ENCODE results near the gene GRK1. TPM values are rescaled to one million over a fixed set of nuclear protein-coding genes. Genes with fewer than 3 reads are reported as not detected.
A peak's percentile ranks its signal among the peaks of the same experiment; 100 is the strongest.
"Not testable (repeated sequence)": the region's sequence is repeated elsewhere in the genome, so short reads cannot be mapped to it uniquely, and the experiment has no call there.

The GRK1 gene
- total RNA-seq (2014; rRNA removed; shearing (Covaris generic)), result not detected in 2 replicates

GRCh38 chr13:113666951-113667701 is at the start of gene GRK1:
Gene GRK1, plus strand, starts transcription at chr13:113667219. Its CDS starts 168 bp downstream, at chr13:113667387.
- Histone ChIP-seq H3K9me3 (replicated peaks) (no peaks in the 10 kb centered on the region), H3K36me3 (no peaks in the 10 kb centered on the region), H3K4me1 (no peaks in the 10 kb centered on the region), H3K4me3 (no peak within 1 kb of the TSS), H3K27me3 (no peaks in the 10 kb centered on the region), H3K27ac (no peak within 1 kb of the TSS)
- DNase-seq, result peak; percentile 12 to 23

- peaks cover 26% of the 10 kb centered on the region for H3K36me3 ChIP-seq
- no peak overlapping the region for H3K27ac ChIP-seq
- no peaks in the 10 kb centered on the region for H3K9me3 ChIP-seq (replicated peaks)
- H3K4me3 ChIP-seq, result no peak overlapping the region
- no peaks in the 10 kb centered on the region for H3K27me3 ChIP-seq
- DNase-seq, result no peak
- no peaks in the 10 kb centered on the region for H3K4me1 ChIP-seq
These were observed 49.1 kb upstream of the GRK1 start for GRCh38 chr13:113617961-113618360.

GRCh38 chr13:113618455-113618854 is 48.6 kb upstream of the GRK1 start:
- no peak overlapping the region for H3K4me3 ChIP-seq
- H3K9me3 ChIP-seq (replicated peaks), result no peaks in the 10 kb centered on the region
- DNase-seq, result no peak
- H3K27ac ChIP-seq, result no peak overlapping the region
- peaks cover 31% of the 10 kb centered on the region for H3K36me3 ChIP-seq
- no peaks in the 10 kb centered on the region for H3K27me3 ChIP-seq
- H3K4me1 ChIP-seq, result no peaks in the 10 kb centered on the region

- Histone ChIP-seq H3K4me1 (no peaks in the 10 kb centered on the region), H3K36me3 (peaks cover 33% of the 10 kb centered on the region), H3K27ac (no peak overlapping the region), H3K4me3 (no peak overlapping the region), H3K9me3 (replicated peaks) (no peaks in the 10 kb centered on the region), H3K27me3 (no peaks in the 10 kb centered on the region)
- no peak for DNase-seq
These were observed 46.8 kb upstream of the GRK1 start for GRCh38 chr13:113620036-113620796.

GRCh38 chr13:113621046-113621445 is 46.0 kb upstream of the GRK1 start:
- Histone ChIP-seq H3K9me3 (replicated peaks) (no peaks in the 10 kb centered on the region), H3K4me3 (no peak overlapping the region), H3K27ac (no peak overlapping the region), H3K36me3 (peaks cover 33% of the 10 kb centered on the region), H3K4me1 (no peaks in the 10 kb centered on the region), H3K27me3 (no peaks in the 10 kb centered on the region)
- no peak for DNase-seq

- not testable (repeated sequence) for H3K4me1 ChIP-seq; H3K27me3 ChIP-seq; H3K27ac ChIP-seq; H3K4me3 ChIP-seq; H3K9me3 ChIP-seq (replicated peaks)
- peaks cover 34% of the 10 kb centered on the region for H3K36me3 ChIP-seq
- peak; percentile 24 to 26 for DNase-seq
These were observed 45.5 kb upstream of the GRK1 start for GRCh38 chr13:113621498-113621897.

GRCh38 chr13:113621986-113622550 is 45.0 kb upstream of the GRK1 start:
- not testable (repeated sequence) for H3K4me1 ChIP-seq; H3K27me3 ChIP-seq; H3K4me3 ChIP-seq; H3K27ac ChIP-seq; DNase-seq; H3K9me3 ChIP-seq (replicated peaks)
- peaks cover 33% of the 10 kb centered on the region for H3K36me3 ChIP-seq

GRCh38 chr13:113622791-113623490 is 44.1 kb upstream of the GRK1 start:
- H3K27ac ChIP-seq, result no peak overlapping the region
- H3K4me1 ChIP-seq, result no peaks in the 10 kb centered on the region
- H3K36me3 ChIP-seq, result peaks cover 32% of the 10 kb centered on the region
- no peaks in the 10 kb centered on the region for H3K9me3 ChIP-seq (replicated peaks)
- no peak for DNase-seq
- no peak overlapping the region for H3K4me3 ChIP-seq
- no peaks in the 10 kb centered on the region for H3K27me3 ChIP-seq

GRCh38 chr13:113623491-113624234 is 43.4 kb upstream of the GRK1 start:
- no peaks in the 10 kb centered on the region for H3K27me3 ChIP-seq
- no peaks in the 10 kb centered on the region for H3K9me3 ChIP-seq (replicated peaks)
- H3K4me3 ChIP-seq, result no peak overlapping the region
- H3K4me1 ChIP-seq, result no peaks in the 10 kb centered on the region
- H3K27ac ChIP-seq, result no peak overlapping the region
- DNase-seq, result peak; percentile 17 to 20
- H3K36me3 ChIP-seq, result peaks cover 34% of the 10 kb centered on the region

GRCh38 chr13:113624235-113624587 is 42.8 kb upstream of the GRK1 start:
- Histone ChIP-seq H3K27ac (no peak overlapping the region), H3K36me3 (peaks cover 36% of the 10 kb centered on the region), H3K9me3 (replicated peaks) (no peaks in the 10 kb centered on the region), H3K27me3 (no peaks in the 10 kb centered on the region), H3K4me3 (no peak overlapping the region), H3K4me1 (no peaks in the 10 kb centered on the region)
- DNase-seq, result no peak

GRCh38 chr13:113624640-113625304 is 42.2 kb upstream of the GRK1 start:
- not testable (repeated sequence) for H3K4me3 ChIP-seq; DNase-seq; H3K27me3 ChIP-seq; H3K4me1 ChIP-seq; H3K27ac ChIP-seq; H3K9me3 ChIP-seq (replicated peaks)
- peaks cover 37% of the 10 kb centered on the region for H3K36me3 ChIP-seq

GRCh38 chr13:113625965-113626721 is 40.9 kb upstream of the GRK1 start:
- H3K4me3 ChIP-seq, result no peak overlapping the region
- H3K9me3 ChIP-seq (replicated peaks), result no peaks in the 10 kb centered on the region
- no peak for DNase-seq
- H3K36me3 ChIP-seq, result peaks cover 36% of the 10 kb centered on the region
- no peaks in the 10 kb centered on the region for H3K27me3 ChIP-seq
- H3K27ac ChIP-seq, result no peak overlapping the region
- no peaks in the 10 kb centered on the region for H3K4me1 ChIP-seq

- Histone ChIP-seq H3K4me3 (no peak overlapping the region), H3K27ac (no peak overlapping the region), H3K27me3 (no peaks in the 10 kb centered on the region), H3K36me3 (peaks cover 40% of the 10 kb centered on the region), H3K9me3 (replicated peaks) (no peaks in the 10 kb centered on the region), H3K4me1 (no peaks in the 10 kb centered on the region)
- no peak for DNase-seq
These were observed 39.9 kb upstream of the GRK1 start for GRCh38 chr13:113627136-113627535.
